ENCODE measurements around the gene TFB2M.

GRCh38 chr1:246591504-246591903 is 25.4 kb upstream of the TFB2M start:
- TF ChIP-seq CTCF (IDR thresholded peaks at IDR 0.05; ENCODE audit: low read depth, low read length) (no peak), EZH2phosphoT487 (IDR thresholded peaks at IDR 0.05; ENCODE audit: low read depth) (no peak)
